Tibial nerve (tissue), 4 donors: Measurements from ENCODE around the gene PTPRR. TPM values are rescaled to one million over a fixed set of nuclear protein-coding genes. Genes with fewer than 3 reads are reported as not detected.

Source experiments
- DNase-seq, 2 donors: peaks; one replicate each; pipeline ENCODE4 v3.0.0-alpha.2; 2019; ENCODE audit warnings: low spot score in 2 of 2
- H3K27ac ChIP-seq, 4 donors: fragments of 200-600 bp; sonication (generic) in 3 of 4; one replicate each; pipeline ENCODE4 v1.5.1; 2017 to 2019; ENCODE audit warnings: mild to moderate bottlenecking in 1 of 4
- H3K27me3 ChIP-seq, 2 donors: fragments of 200-600 bp; sonication (generic) in 1 of 2; one replicate each; pipeline versions ENCODE4 v1.5.1 to v1.6.0; 2017 to 2019
- H3K36me3 ChIP-seq, 3 donors: fragments of 200-600 bp; sonication (generic); one replicate each; pipeline ENCODE4 v1.5.1; 2018 to 2019
- H3K4me1 ChIP-seq, 4 donors: fragments of 200-600 bp; sonication (generic) in 3 of 4; one replicate each; pipeline ENCODE4 v1.5.1; 2017 to 2019
- H3K4me3 ChIP-seq, 4 donors: fragments of 200-600 bp; sonication (generic) in 3 of 4; one replicate each; pipeline ENCODE4 v1.5.1; 2017 to 2019; ENCODE audit warnings: mild to moderate bottlenecking in 1 of 4, moderate library complexity in 1 of 4
- H3K9me3 ChIP-seq, 4 donors: fragments of 200-600 bp; sonication (generic) in 3 of 4; one replicate each; pipeline ENCODE4 v1.5.1; 2017 to 2019
- CTCF ChIP-seq, 5 experiments: fragments of 200-600 bp in 3 of 5; fragments of 450-650 bp in 2 of 5; sonication (generic) in 3 of 5; IDR thresholded peaks; one replicate each; pipeline ENCODE4 v1.5.1; 2016 to 2019; ENCODE audit warnings: antibody characterized with exemption in 5 of 5, mild to moderate bottlenecking in 3 of 5, moderate library complexity in 2 of 5
- EP300 ChIP-seq, 2 donors: sonication (generic); formaldehyde crosslinking; IDR thresholded peaks; one replicate each; pipeline ENCODE4 v1.6.1; 2017; ENCODE audit warnings: antibody characterized with exemption in 2 of 2, mild to moderate bottlenecking in 1 of 2
- POLR2A ChIP-seq, 2 donors: fragments of 450-650 bp; IDR thresholded peaks; one replicate each; pipeline ENCODE4 v1.6.1; 2017; ENCODE audit warnings: antibody characterized with exemption in 2 of 2, mild to moderate bottlenecking in 2 of 2, moderate library complexity in 2 of 2
- WGBS, 2 donors: methylation state at CpG; one replicate each; pipeline ENCODE4 v1.1.5; 2018; 5-methylcytosine and 5-hydroxymethylcytosine counted together
- total RNA-seq, 4 donors: library from RNA; depleted of rRNA; stranded (reverse); fragments of >200 nt; gene quantifications; one replicate each; pipeline ENCODE4 v1.1.0, GENCODE V29; 2016

Gene PTPRR
- total RNA-seq, 4 donors from 2014 or later, result not detected

- H3K36me3 ChIP-seq, result no peaks in the 10 kb centered on the region
- no peaks in the 10 kb centered on the region for H3K9me3 ChIP-seq
- H3K27ac ChIP-seq, result no peak overlapping the region
- TF ChIP-seq EP300 (IDR thresholded peaks at IDR 0.05), result no peak
- TF ChIP-seq CTCF (IDR thresholded peaks at IDR 0.05), result peak in 1 of 5 experiments; percentile 5
- 87 to 89% methylated on average over 2 of the region's 2 CpGs for WGBS, 2 donors
- H3K4me3 ChIP-seq, result no peak overlapping the region
- no peaks in the 10 kb centered on the region for H3K27me3 ChIP-seq
- no peak for DNase-seq
- H3K4me1 ChIP-seq, result peaks cover 0 to 7% (median 0%) of the 10 kb centered on the region in 4 donors
Observed at GRCh38 chr12:70724444-70724843, 196.1 kb downstream of the PTPRR start.

DNA sequence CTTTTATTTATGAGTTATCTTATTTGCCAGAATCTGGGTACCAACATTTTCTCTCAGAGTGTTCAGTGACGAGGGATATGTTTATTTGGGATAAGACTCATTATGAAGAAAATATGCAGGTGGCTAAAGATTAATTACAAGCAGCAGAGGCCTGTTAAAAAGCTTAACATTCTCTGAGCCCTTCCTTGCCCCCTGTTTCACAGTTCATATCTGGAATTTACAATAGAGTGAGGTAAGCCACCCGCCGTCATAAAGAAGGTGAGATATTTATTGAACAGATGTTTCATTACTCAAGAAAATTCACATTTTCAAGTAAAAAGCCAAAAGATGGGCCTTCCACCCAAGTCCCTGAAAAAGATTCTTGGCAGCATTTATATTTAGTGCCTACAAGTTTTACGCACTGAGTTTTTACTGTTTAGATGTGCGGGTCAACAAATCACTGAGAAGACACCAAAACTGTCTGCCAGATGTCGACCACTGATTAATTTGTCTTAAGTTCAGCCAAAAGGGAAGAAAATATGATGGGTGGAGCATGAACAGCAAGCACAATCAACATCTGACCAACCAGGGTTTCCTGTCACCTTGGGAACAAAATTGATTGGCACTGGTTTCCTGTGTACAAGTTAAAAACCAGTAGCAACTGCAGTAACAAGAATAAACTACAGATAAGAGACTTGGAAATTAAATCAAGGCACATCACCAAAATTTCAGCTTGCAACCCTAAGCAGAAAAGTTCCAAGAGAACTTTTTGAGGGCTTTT, 197.8 kb downstream of the PTPRR start:
- no peaks in the 10 kb centered on the region for H3K27me3 ChIP-seq
- TF ChIP-seq POLR2A (IDR thresholded peaks at IDR 0.05) (no peak), EP300 (IDR thresholded peaks at IDR 0.05) (peak in 1 of 2 donors; percentile 28), CTCF (IDR thresholded peaks at IDR 0.05) (no peak)
- peaks cover 0 to 8% (median 0%) of the 10 kb centered on the region in 4 donors for H3K4me1 ChIP-seq
- H3K4me3 ChIP-seq, result no peak overlapping the region
- H3K27ac ChIP-seq, result peak overlapping the region in 1 of 4 donors; percentile 61
- 65 to 68% methylated on average over 6 of the region's 6 CpGs for WGBS, 2 donors
- no peak for DNase-seq
- no peaks in the 10 kb centered on the region for H3K9me3 ChIP-seq
- H3K36me3 ChIP-seq, result no peaks in the 10 kb centered on the region

DNA sequence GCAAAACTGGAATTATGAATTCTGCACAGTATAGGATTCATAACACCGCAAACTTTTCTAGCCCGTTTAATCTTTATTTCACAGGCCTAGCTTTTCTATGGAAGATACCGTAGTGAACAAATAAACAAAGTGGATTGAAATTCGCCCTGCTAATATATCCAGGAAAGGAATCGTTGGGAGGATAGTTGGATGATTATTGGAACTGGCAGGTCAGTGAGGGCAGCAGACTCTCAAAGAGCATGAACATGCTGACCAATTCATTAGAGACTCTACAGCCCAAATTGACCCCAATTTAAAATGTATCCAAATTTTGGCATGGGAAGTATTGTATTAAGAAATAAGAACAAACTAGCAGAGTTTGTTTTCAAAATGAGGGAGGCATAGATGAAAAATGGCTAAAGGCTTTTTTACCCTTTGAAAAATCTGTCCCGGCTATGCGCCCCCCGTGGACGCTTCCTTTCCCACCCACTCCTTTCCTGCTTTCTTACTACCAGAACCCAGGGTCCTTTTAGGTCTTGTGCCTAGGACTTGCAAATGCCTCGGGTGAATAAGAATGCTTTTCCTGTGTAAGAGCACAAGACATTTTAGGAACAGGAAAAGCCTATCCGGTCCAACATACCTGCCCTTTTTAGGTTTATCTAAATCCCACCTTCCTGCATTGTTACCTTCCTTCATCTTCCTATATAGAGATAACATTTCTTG, 198.7 kb downstream of the PTPRR start:
- WGBS, 2 donors, result 61 to 62% methylated on average over 11 of the region's 11 CpGs
- Histone ChIP-seq H3K27me3 (no peaks in the 10 kb centered on the region), H3K4me1 (peaks cover 0 to 8% (median 0%) of the 10 kb centered on the region in 4 donors), H3K27ac (peak overlapping the region in 1 of 4 donors; percentile 61), H3K9me3 (no peaks in the 10 kb centered on the region), H3K36me3 (no peaks in the 10 kb centered on the region), H3K4me3 (no peak overlapping the region)
- no peak for DNase-seq
- no peak for TF ChIP-seq POLR2A (IDR thresholded peaks at IDR 0.05)
- no peak for TF ChIP-seq EP300 (IDR thresholded peaks at IDR 0.05)
- TF ChIP-seq CTCF (IDR thresholded peaks at IDR 0.05), result no peak

DNA sequence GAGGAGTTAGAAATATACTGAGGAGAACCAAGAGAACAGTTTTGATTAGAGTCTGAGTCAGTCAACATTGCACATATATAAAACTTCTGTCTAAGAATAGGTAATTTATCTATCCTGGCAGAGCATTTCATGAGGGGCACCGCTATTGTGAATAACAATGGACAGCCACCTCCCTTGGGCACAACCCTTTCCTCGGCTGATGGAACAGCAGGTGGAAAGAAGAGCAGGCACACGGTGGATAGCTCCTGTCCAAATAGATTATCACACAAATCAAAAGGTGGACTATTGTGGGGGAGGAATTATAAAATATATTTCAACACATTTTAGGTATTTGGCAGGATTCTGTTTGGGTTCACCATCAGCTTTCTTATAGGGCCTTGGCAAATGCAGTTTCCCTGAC, 199.3 kb downstream of the PTPRR start:
- H3K27ac ChIP-seq, result peak overlapping the region in 1 of 4 donors; percentile 61
- DNase-seq, result no peak
- H3K4me1 ChIP-seq, result peaks cover 0 to 8% (median 0%) of the 10 kb centered on the region in 4 donors
- no peaks in the 10 kb centered on the region for H3K27me3 ChIP-seq
- TF ChIP-seq EP300 (IDR thresholded peaks at IDR 0.05), result no peak
- no peak for TF ChIP-seq CTCF (IDR thresholded peaks at IDR 0.05)
- TF ChIP-seq POLR2A (IDR thresholded peaks at IDR 0.05), result no peak
- H3K36me3 ChIP-seq, result no peaks in the 10 kb centered on the region
- WGBS, 2 donors, result 69 to 73% methylated on average over 3 of the region's 3 CpGs
- no peaks in the 10 kb centered on the region for H3K9me3 ChIP-seq
- no peak overlapping the region for H3K4me3 ChIP-seq
